NK-92 treated with Interleukin-12 subunit alpha and Interleukin-12 subunit beta, amount 100 ng/mL, for 24 hours (cell line): Measurements from ENCODE around the gene UGT3A2.

Experiments
- DNase-seq: peaks from one replicate; lab custom pipeline; 2025; lab: John Stamatoyannopoulos, UW

The UGT3A2 gene

GRCh38 chr5:36006163-36006562 is 60.5 kb downstream of the UGT3A2 start:
- DNase-seq: no peak

- no peak for DNase-seq
These were observed 65.7 kb downstream of the UGT3A2 start for GRCh38 chr5:36001032-36001431.

- DNase-seq: no peak
These were observed 67.1 kb downstream of the UGT3A2 start for GRCh38 chr5:35999547-35999946.

GRCh38 chr5:35996076-35996475 is 70.6 kb downstream of the UGT3A2 start:
- no peak for DNase-seq

- no peak for DNase-seq
These were observed 75.6 kb downstream of the UGT3A2 start, which contains the start of gene UGT3A1 for GRCh38 chr5:35990941-35991611. Gene UGT3A1, minus strand, starts transcription at chr5:35991390. Its CDS starts 150 bp downstream, at chr5:35991240.

GRCh38 chr5:35990520-35990919 is 76.2 kb downstream of the UGT3A2 start:
- no peak for DNase-seq

GRCh38 chr5:35988529-35988928 is 78.2 kb downstream of the UGT3A2 start:
- no peak for DNase-seq

- no peak for DNase-seq
These were observed 78.9 kb downstream of the UGT3A2 start for GRCh38 chr5:35987776-35988175.
